H1 (cell line): ENCODE results near the gene IFT43. TPM values are rescaled to one million over a fixed set of nuclear protein-coding genes. Genes with fewer than 3 reads are reported as not detected.

Source experiments
- CTCF ChIA-PET: fragments of 300-600 bp; sonication (Branson Sonifier 250); formaldehyde crosslinking; loops from one replicate; lab custom pipeline; 2021; ENCODE audit not compliant: partially characterized antibody; lab: Charles Lee
- POLR2A ChIA-PET: fragments of 300-600 bp; sonication (Branson Sonifier 250); formaldehyde crosslinking; loops from one replicate; lab custom pipeline; 2021; ENCODE audit warnings: inconsistent platforms; ENCODE audit not compliant: partially characterized antibody; lab: Charles Lee
- DNase-seq, 2 experiments: peaks; one replicate each; pipeline versions ENCODE4 v3.0.0 to v3.0.0-alpha.2; 2010 to 2022; ENCODE audit warnings: low spot score in 2 of 2, low read depth in 1 of 2, mixed read lengths in 1 of 2
- FAIRE-seq: peaks from 2 replicates; lab custom pipeline; 2011; peaks lifted over from hg19 to GRCh38; lab: Jason Lieb, UNC
- H2AFZ ChIP-seq: 2 replicates; pipeline ENCODE4 v1.8.1; 2012; ENCODE audit warnings: low read length, inconsistent platforms
- H2AK5ac ChIP-seq: 2 replicates; pipeline ENCODE4 v1.6.1; 2013; ENCODE audit warnings: low read depth, low read length
- H2BK120ac ChIP-seq: replicated peaks from 2 replicates; pipeline ENCODE3; 2013; ENCODE audit warnings: low read depth, low read length, inconsistent platforms
- H2BK12ac ChIP-seq: 2 replicates; pipeline ENCODE4 v1.6.1; 2013; ENCODE audit warnings: low read depth, low read length
- H2BK15ac ChIP-seq: 2 replicates; pipeline ENCODE4 v1.6.1; 2013; ENCODE audit warnings: low read length
- H2BK20ac ChIP-seq: 2 replicates; pipeline ENCODE4 v1.6.1; 2013; ENCODE audit warnings: low read length
- H2BK5ac ChIP-seq: 2 replicates; pipeline ENCODE4 v1.6.1; 2013; ENCODE audit warnings: low read depth, low read length
- H3K14ac ChIP-seq: 2 replicates; pipeline ENCODE4 v1.6.1; 2013; ENCODE audit warnings: inconsistent platforms; ENCODE audit not compliant: insufficient read length
- H3K18ac ChIP-seq: 2 replicates; pipeline ENCODE4 v1.6.1; 2013; ENCODE audit warnings: low read length; ENCODE audit errors: extremely low read depth
- H3K23ac ChIP-seq: 2 replicates; pipeline ENCODE4 v1.6.1; 2013; ENCODE audit warnings: inconsistent platforms; ENCODE audit not compliant: insufficient read length
- H3K23me2 ChIP-seq: 2 replicates; pipeline ENCODE4 v1.6.1; 2013; ENCODE audit warnings: low read depth, low read length
- H3K27ac ChIP-seq: 2 replicates; pipeline ENCODE4 v1.6.1; 2011; ENCODE audit warnings: low read depth, low read length, inconsistent platforms
- H3K27me3 ChIP-seq, 4 experiments: replicated peaks in 1 of 4; 1 replicate in 1 of 4; 2 replicates in 3 of 4; pipeline versions ENCODE4 v1.6.1 to v1.8.1; 2011 to 2013; ENCODE audit warnings: low read length in 3 of 4, mild to moderate bottlenecking in 3 of 4, inconsistent platforms in 2 of 4, mixed read lengths in 2 of 4, moderate library complexity in 1 of 4; ENCODE audit not compliant: control insufficient read depth in 3 of 4, insufficient read depth in 3 of 4; ENCODE audit errors: extremely low read depth in 1 of 4
- H3K36me3 ChIP-seq, 4 experiments: 2 replicates each; pipeline versions ENCODE4 v1.6.1 to v1.8.1; 2011 to 2013; ENCODE audit warnings: mild to moderate bottlenecking in 4 of 4, low read length in 3 of 4, moderate library complexity in 2 of 4, control low read depth in 1 of 4, inconsistent platforms in 1 of 4; ENCODE audit not compliant: insufficient read depth in 4 of 4, control insufficient read depth in 2 of 4
- H3K4ac ChIP-seq: replicated peaks from 2 replicates; pipeline ENCODE3; 2013; ENCODE audit warnings: low read length, low read depth, mixed read lengths, inconsistent platforms; ENCODE audit not compliant: insufficient read length
- H3K4me1 ChIP-seq, 4 experiments: replicated peaks in 1 of 4; 1 replicate in 1 of 4; 2 replicates in 3 of 4; pipeline versions ENCODE4 v1.6.1 to v1.8.1; 2011 to 2013; ENCODE audit warnings: low read length in 3 of 4, inconsistent platforms in 2 of 4, mixed read lengths in 1 of 4; ENCODE audit not compliant: insufficient read depth in 4 of 4, control insufficient read depth in 3 of 4
- H3K4me2 ChIP-seq, 2 experiments: 2 replicates each; pipeline versions ENCODE4 v1.6.1 to v1.8.1; 2011 to 2013; ENCODE audit warnings: low read depth in 2 of 2, low read length in 2 of 2, control low read depth in 1 of 2, inconsistent platforms in 1 of 2, mild to moderate bottlenecking in 1 of 2; ENCODE audit not compliant: insufficient read depth in 1 of 2
- H3K4me3 ChIP-seq, 4 experiments: fragments of 200-600, 300-600 bp in 1 of 4; sonication (generic), shearing (Covaris generic), sonication (Bioruptor Twin) in 1 of 4; 2 replicates each; pipeline versions ENCODE4 v1.5.1 to v1.8.1; 2011 to 2016; ENCODE audit warnings: low read length in 4 of 4, low read depth in 3 of 4, control low read depth in 2 of 4, inconsistent platforms in 2 of 4, mild to moderate bottlenecking in 2 of 4, mixed read lengths in 1 of 4, moderate library complexity in 1 of 4; ENCODE audit not compliant: insufficient read depth in 2 of 4; ENCODE audit errors: extremely low read depth in 1 of 4
- H3K56ac ChIP-seq: replicated peaks from 2 replicates; pipeline ENCODE3; 2013; ENCODE audit warnings: low read depth, mild to moderate bottlenecking, mixed read lengths, low read length, inconsistent platforms; ENCODE audit not compliant: insufficient read length
- H3K79me1 ChIP-seq: 2 replicates; pipeline ENCODE4 v1.6.1; 2013; ENCODE audit warnings: low read depth, low read length, control low read depth
- H3K79me2 ChIP-seq, 2 experiments: 2 replicates each; pipeline versions ENCODE4 v1.6.1 to v1.8.1; 2012 to 2013; ENCODE audit warnings: low read length in 2 of 2, mild to moderate bottlenecking in 2 of 2, inconsistent platforms in 1 of 2; ENCODE audit not compliant: insufficient read depth in 2 of 2, control insufficient read depth in 1 of 2
- H3K9ac ChIP-seq, 4 experiments: replicated peaks in 1 of 4; 1 replicate in 1 of 4; 2 replicates in 3 of 4; pipeline versions ENCODE4 v1.6.1 to v1.8.1; 2011 to 2013; ENCODE audit warnings: low read depth in 3 of 4, low read length in 3 of 4, control low read depth in 2 of 4, mild to moderate bottlenecking in 2 of 4, moderate library complexity in 2 of 4, inconsistent platforms in 1 of 4; ENCODE audit errors: extremely low read depth in 1 of 4
- H3K9me3 ChIP-seq, 2 experiments: 2 replicates each; pipeline versions ENCODE4 v1.6.1 to v1.8.1; 2012 to 2013; ENCODE audit warnings: mild to moderate bottlenecking in 2 of 2, moderate library complexity in 2 of 2, control low read depth in 1 of 2, inconsistent platforms in 1 of 2, low read depth in 1 of 2, low read length in 1 of 2, mixed read lengths in 1 of 2; ENCODE audit not compliant: insufficient read depth in 2 of 2
- H4K20me1 ChIP-seq, 2 experiments: replicated peaks in 1 of 2; 2 replicates each; pipeline versions ENCODE3 to v1.8.1; 2011 to 2013; ENCODE audit warnings: inconsistent platforms in 2 of 2, low read length in 2 of 2, mild to moderate bottlenecking in 1 of 2; ENCODE audit not compliant: insufficient read depth in 2 of 2, control insufficient read depth in 1 of 2
- H4K5ac ChIP-seq: 2 replicates; pipeline ENCODE4 v1.6.1; 2013; ENCODE audit warnings: low read length, low read depth, mixed read lengths, inconsistent platforms; ENCODE audit not compliant: insufficient read length
- H4K8ac ChIP-seq: 2 replicates; pipeline ENCODE4 v1.8.0; 2013; ENCODE audit warnings: mild to moderate bottlenecking, moderate library complexity, low read length, inconsistent platforms; ENCODE audit not compliant: insufficient read depth; ENCODE audit errors: extremely low read depth
- H4K91ac ChIP-seq: replicated peaks from 2 replicates; pipeline ENCODE3; 2013; ENCODE audit warnings: low read length, mixed read lengths, inconsistent platforms; ENCODE audit not compliant: insufficient read length
- ASH2L ChIP-seq: fragments of 200-600, 300-600 bp; sonication (generic); IDR thresholded peaks from one replicate; pipeline ENCODE4 v1.7.1; 2017; ENCODE audit warnings: low read length
- FOSL1 ChIP-seq: IDR thresholded peaks from 2 replicates; pipeline ENCODE4 v1.6.1; 2011; ENCODE audit warnings: mild to moderate bottlenecking, low read depth, low read length, moderate library complexity; ENCODE audit not compliant: insufficient read depth
- HDAC6 ChIP-seq: IDR thresholded peaks from one replicate; pipeline ENCODE4 v1.7.1; 2012; ENCODE audit warnings: low read depth, mild to moderate bottlenecking, inconsistent platforms, low read length, moderate library complexity
- JUN ChIP-seq: IDR thresholded peaks from 2 replicates; pipeline ENCODE4 v1.6.1; 2011; ENCODE audit warnings: low read depth, mild to moderate bottlenecking, improper control_type of control experiment, low read length
- NANOG ChIP-seq: IDR thresholded peaks from 2 replicates; pipeline ENCODE4 v1.6.1; 2011; ENCODE audit warnings: low read length, low read depth, mild to moderate bottlenecking, inconsistent platforms; ENCODE audit not compliant: insufficient read depth, poor library complexity, severe bottlenecking
- SP1 ChIP-seq: IDR thresholded peaks from 2 replicates; pipeline ENCODE4 v1.6.1; 2011; ENCODE audit warnings: low read depth, low read length
- WGBS, 2 experiments: shearing (Covaris generic) in 1 of 2; methylation state at CpG; one replicate each; pipeline versions ENCODE4 v1.1.6 to v1.1.7; 2013 to 2015; ENCODE audit warnings: low lambda C conversion rate in 2 of 2, mixed read lengths in 2 of 2, inconsistent platforms in 1 of 2, low coverage in 1 of 2, missing lambda C conversion rate in 1 of 2; ENCODE audit not compliant: insufficient replicate concordance in 2 of 2, insufficient coverage in 1 of 2, insufficient read length in 1 of 2; ENCODE audit errors: extremely low coverage in 1 of 2, missing lambda C conversion rate in 1 of 2; 5-methylcytosine and 5-hydroxymethylcytosine counted together
- polyA plus RNA-seq, 7 experiments: library from polyadenylated mRNA; depleted of rRNA in 3 of 7; stranded (reverse) in 5 of 7; unstranded in 2 of 7; fragments of >200 nt in 5 of 7; fragments of 200-250 nt in 2 of 7; gene quantifications; 1 replicate in 5 of 7; 2 replicates in 1 of 7; 4 replicates in 1 of 7; pipeline versions ENCODE4 v1.2.1 to v1.2.3, GENCODE V29; 2011 to 2013; ENCODE audit warnings: missing spikeins in 2 of 7, mixed read lengths in 2 of 7
- total RNA-seq: library from RNA; stranded (reverse); fragmentation: NEBNext Ultra II Directional; extraction: Animal tissue kit (Norgen Biotek cat#: 25700); gene quantifications from 2 replicates; pipeline ENCODE4 v1.2.1, GENCODE V29; 2021

The IFT43 gene
- total and polyA plus RNA-seq, 2 of the 8 experiments (the other 6 are each of a cell fraction or from before 2014, with no cell fraction given): 17.0 to 20.8 TPM

- H3K56ac ChIP-seq: no peak overlapping the region
- H3K4me1 ChIP-seq: no peaks in the 10 kb centered on the region
- H4K20me1 ChIP-seq: no peaks in the 10 kb centered on the region
- 80% methylated on average over 3 of the region's 3 CpGs; no CpG with 5 or more reads in 1 of the 2 experiments for WGBS, 2 experiments
- H3K36me3 ChIP-seq: peaks cover 0 to 4% (median 2%) of the 10 kb centered on the region in 4 experiments; a peak in 3 of 8 replicates
- H2BK120ac ChIP-seq: no peak overlapping the region
- no peak overlapping the region for H4K91ac ChIP-seq
- no peak overlapping the region for H3K18ac ChIP-seq
- no peak overlapping the region for H4K5ac ChIP-seq
- no peak overlapping the region for H3K4ac ChIP-seq
- H3K9me3 ChIP-seq: peaks cover 6 to 11% of the 10 kb centered on the region in 2 experiments; a peak in 3 of 4 replicates
- H3K14ac ChIP-seq: no peak overlapping the region
- no peak overlapping the region for H4K8ac ChIP-seq
- ChIA-PET POLR2A (no interaction called here), CTCF (interaction anchor here (0.6 to 1.7 kb wide), 7 partner anchors 12 to 915 kb away, joined by 3 to 6 read pairs (median 3); no protein-coding TSS in a partner anchor)
- H3K23me2 ChIP-seq: no peaks in the 10 kb centered on the region
- no peak overlapping the region for H2BK5ac ChIP-seq
- H3K27me3 ChIP-seq: no peaks in the 10 kb centered on the region
- H2AK5ac ChIP-seq: no peak overlapping the region
- no peak overlapping the region for H3K4me2 ChIP-seq
- no peak overlapping the region for H3K4me3 ChIP-seq
- no peak for DNase-seq
- no peak overlapping the region for H3K27ac ChIP-seq
- H3K79me1 ChIP-seq: no peaks in the 10 kb centered on the region
- H2BK15ac ChIP-seq: no peak overlapping the region
- no peak overlapping the region for H2BK20ac ChIP-seq
- no peak overlapping the region for H3K9ac ChIP-seq
- no peak for FAIRE-seq
- H3K79me2 ChIP-seq: no peaks in the 10 kb centered on the region
- H3K23ac ChIP-seq: no peak overlapping the region
- no peak overlapping the region for H2BK12ac ChIP-seq
- no peak overlapping the region for H2AFZ ChIP-seq
- TF ChIP-seq SP1: no peak
- no peak for TF ChIP-seq NANOG
- no peak for TF ChIP-seq JUN
- TF ChIP-seq ASH2L: no peak
- no peak for TF ChIP-seq HDAC6
- no peak for TF ChIP-seq FOSL1
Observed at GRCh38 chr14:76063327-76063726, 77.8 kb downstream of the IFT43 start.
